Subcutaneous abdominal adipose tissue (tissue), 5 donors: ENCODE data around the gene COX19.

ENCODE experiments used
- H3K27ac ChIP-seq: one replicate; pipeline ENCODE4 v1.7.0; 2013; ENCODE audit warnings: low read depth, mild to moderate bottlenecking, inconsistent platforms, low read length, moderate library complexity
- H3K27me3 ChIP-seq, 5 donors: one replicate each; pipeline ENCODE4 v1.7.0; 2013; ENCODE audit warnings: low read length in 5 of 5, inconsistent platforms in 1 of 5; ENCODE audit not compliant: control insufficient read depth in 5 of 5, insufficient read depth in 4 of 5
- H3K36me3 ChIP-seq, 5 donors: one replicate each; pipeline ENCODE4 v1.7.0; 2013; ENCODE audit warnings: low read length in 5 of 5; ENCODE audit not compliant: control insufficient read depth in 5 of 5, insufficient read depth in 5 of 5
- H3K4me1 ChIP-seq, 5 donors: one replicate each; pipeline ENCODE4 v1.7.0; 2013; ENCODE audit warnings: low read length in 5 of 5, mild to moderate bottlenecking in 3 of 5, moderate library complexity in 1 of 5; ENCODE audit not compliant: control insufficient read depth in 5 of 5, insufficient read depth in 5 of 5
- H3K4me3 ChIP-seq, 5 donors: one replicate each; pipeline ENCODE4 v1.7.0; 2013; ENCODE audit warnings: low read length in 5 of 5, low read depth in 1 of 5
- H3K9ac ChIP-seq, 5 donors: one replicate each; pipeline ENCODE4 v1.7.0; 2013; ENCODE audit warnings: low read length in 5 of 5, mild to moderate bottlenecking in 4 of 5, moderate library complexity in 3 of 5
- H3K9me3 ChIP-seq, 5 donors: one replicate each; pipeline ENCODE4 v1.7.0; 2013; ENCODE audit warnings: low read length in 5 of 5; ENCODE audit not compliant: control insufficient read depth in 5 of 5
- donor health status: healthy.
- donor health status: healthy.
- donor health status: healthy.
- donor health status: healthy.
- donor health status: healthy.

Gene COX19

GRCh38 chr7:992709-993607 is 17.6 kb upstream of the COX19 start:
- H3K36me3 ChIP-seq: peaks cover 0 to 21% (median 3%) of the 10 kb centered on the region in 5 donors
- H3K9me3 ChIP-seq: no peaks in the 10 kb centered on the region
- H3K27ac ChIP-seq: no peak overlapping the region
- H3K9ac ChIP-seq: no peak overlapping the region
- H3K4me1 ChIP-seq: peaks cover 0 to 13% (median 9%) of the 10 kb centered on the region in 5 donors
- no peak overlapping the region for H3K4me3 ChIP-seq
- peaks cover 19 to 31% (median 25%) of the 10 kb centered on the region in 5 donors for H3K27me3 ChIP-seq

- no peak overlapping the region for H3K4me3 ChIP-seq
- H3K4me1 ChIP-seq: peaks cover 0 to 13% (median 9%) of the 10 kb centered on the region in 5 donors
- H3K27me3 ChIP-seq: peaks cover 27 to 41% (median 34%) of the 10 kb centered on the region in 5 donors
- H3K9ac ChIP-seq: no peak overlapping the region
- H3K36me3 ChIP-seq: peaks cover 0 to 13% (median 3%) of the 10 kb centered on the region in 5 donors
- H3K27ac ChIP-seq: no peak overlapping the region
- no peaks in the 10 kb centered on the region for H3K9me3 ChIP-seq
Measured at GRCh38 chr7:991729-992656, 16.6 kb upstream of the COX19 start.

GRCh38 chr7:990933-991728 is 15.8 kb upstream of the COX19 start:
- Histone ChIP-seq H3K9me3 (no peaks in the 10 kb centered on the region), H3K27ac (no peak overlapping the region), H3K9ac (no peak overlapping the region), H3K4me1 (peaks cover 0 to 11% (median 9%) of the 10 kb centered on the region in 5 donors), H3K27me3 (peaks cover 35 to 49% (median 43%) of the 10 kb centered on the region in 5 donors), H3K4me3 (no peak overlapping the region), H3K36me3 (peaks cover 0 to 5% (median 0%) of the 10 kb centered on the region in 5 donors)

- peaks cover 0 to 3% (median 0%) of the 10 kb centered on the region in 5 donors for H3K36me3 ChIP-seq
- H3K4me1 ChIP-seq: peaks cover 0 to 9% (median 8%) of the 10 kb centered on the region in 5 donors
- no peaks in the 10 kb centered on the region for H3K9me3 ChIP-seq
- H3K27me3 ChIP-seq: peaks cover 42 to 56% (median 49%) of the 10 kb centered on the region in 5 donors
- H3K9ac ChIP-seq: no peak overlapping the region
- no peak overlapping the region for H3K27ac ChIP-seq
- no peak overlapping the region for H3K4me3 ChIP-seq
Measured at GRCh38 chr7:990352-990932, 15.1 kb upstream of the COX19 start.

GRCh38 chr7:988963-989529 is 13.7 kb upstream of the COX19 start:
- no peaks in the 10 kb centered on the region for H3K9me3 ChIP-seq
- H3K36me3 ChIP-seq: no peaks in the 10 kb centered on the region
- peaks cover 0 to 9% (median 8%) of the 10 kb centered on the region in 5 donors for H3K4me1 ChIP-seq
- H3K4me3 ChIP-seq: no peak overlapping the region
- no peak overlapping the region for H3K27ac ChIP-seq
- peaks cover 48 to 67% (median 58%) of the 10 kb centered on the region in 5 donors for H3K27me3 ChIP-seq
- H3K9ac ChIP-seq: no peak overlapping the region

- Histone ChIP-seq H3K27me3 (peaks cover 52 to 71% (median 63%) of the 10 kb centered on the region in 5 donors), H3K9me3 (no peaks in the 10 kb centered on the region), H3K9ac (no peak overlapping the region), H3K4me3 (no peak overlapping the region), H3K36me3 (no peaks in the 10 kb centered on the region), H3K4me1 (peaks cover 0 to 9% (median 7%) of the 10 kb centered on the region in 5 donors), H3K27ac (no peak overlapping the region)
Measured at GRCh38 chr7:988426-988911, 13.1 kb upstream of the COX19 start.

GRCh38 chr7:987909-988308 is 12.6 kb upstream of the COX19 start:
- Histone ChIP-seq H3K36me3 (no peaks in the 10 kb centered on the region), H3K9ac (no peak overlapping the region), H3K27me3 (peaks cover 52 to 76% (median 65%) of the 10 kb centered on the region in 5 donors), H3K27ac (no peak overlapping the region), H3K4me1 (peaks cover 0 to 6% (median 2%) of the 10 kb centered on the region in 5 donors), H3K9me3 (no peaks in the 10 kb centered on the region), H3K4me3 (no peak overlapping the region)

GRCh38 chr7:986766-987751 is 11.7 kb upstream of the COX19 start:
- Histone ChIP-seq H3K4me3 (no peak overlapping the region), H3K4me1 (peaks cover 0 to 3% (median 0%) of the 10 kb centered on the region in 5 donors), H3K27me3 (peaks cover 49 to 74% (median 60%) of the 10 kb centered on the region in 5 donors), H3K9ac (no peak overlapping the region), H3K36me3 (no peaks in the 10 kb centered on the region), H3K27ac (no peak overlapping the region), H3K9me3 (no peaks in the 10 kb centered on the region)
